HG03196 (cell line): ENCODE measurements around the gene AHSA1.

Source experiments
- ATAC-seq: cut with Tn5 transposase; IDR thresholded peaks from one replicate; pipeline ENCODE4 v1.9.1; 2021; ENCODE audit not compliant: unreplicated experiment

Gene AHSA1

GRCh38 chr14:77470224-77470870 lies 12.5 kb downstream of the AHSA1 start:
- ATAC-seq = no peak

GRCh38 chr14:77473921-77474320 lies 16.0 kb downstream of the AHSA1 start:
- no peak for ATAC-seq

- no peak for ATAC-seq
These were observed 16.7 kb downstream of the AHSA1 start for GRCh38 chr14:77474479-77475177.

- no peak for ATAC-seq
These were observed 17.7 kb downstream of the AHSA1 start for GRCh38 chr14:77475432-77476115.

GRCh38 chr14:77478029-77478428 lies 20.1 kb downstream of the AHSA1 start:
- ATAC-seq = no peak

- ATAC-seq = peak; percentile 75
These were observed 20.9 kb downstream of the AHSA1 start for GRCh38 chr14:77478796-77479195.

GRCh38 chr14:77482422-77482821 lies 24.5 kb downstream of the AHSA1 start:
- no peak for ATAC-seq

- ATAC-seq = no peak
These were observed 27.4 kb downstream of the AHSA1 start for GRCh38 chr14:77485256-77485655.

- ATAC-seq = no peak
These were observed 28.2 kb downstream of the AHSA1 start for GRCh38 chr14:77485901-77486678.

GRCh38 chr14:77488558-77488957 lies 30.7 kb downstream of the AHSA1 start:
- ATAC-seq = no peak

GRCh38 chr14:77489041-77489440 lies 31.1 kb downstream of the AHSA1 start:
- no peak for ATAC-seq

GRCh38 chr14:77490347-77490986 lies 32.6 kb downstream of the AHSA1 start:
- no peak for ATAC-seq

- ATAC-seq = no peak
These were observed 33.2 kb downstream of the AHSA1 start for GRCh38 chr14:77491056-77491455.

GRCh38 chr14:77495334-77495733 lies 37.4 kb downstream of the AHSA1 start:
- ATAC-seq = no peak

- peak; percentile 65 for ATAC-seq
These were observed 40.5 kb downstream of the AHSA1 start, which contains the start of gene ISM2 for GRCh38 chr14:77498120-77498979. Gene ISM2, minus strand, starts transcription at chr14:77498816. Its CDS starts 23 bp downstream, at chr14:77498793.

- peak; percentile 22 for ATAC-seq
These were observed 41.2 kb downstream of the AHSA1 start for GRCh38 chr14:77498984-77499527.

- no peak for ATAC-seq
These were observed 44.4 kb downstream of the AHSA1 start for GRCh38 chr14:77502109-77502782.

- ATAC-seq = no peak
These were observed 45.2 kb downstream of the AHSA1 start for GRCh38 chr14:77503138-77503537.

GRCh38 chr14:77505031-77505430 lies 47.1 kb downstream of the AHSA1 start:
- no peak for ATAC-seq
